Loucy (cell line): ENCODE data around the gene PIGR.

Source experiments
- CTCF ChIP-seq: fragments of 200-600 bp; sonication (generic); conservative IDR thresholded peaks from 2 replicates; pipeline ENCODE4 v1.5.1; 2014; ENCODE audit warnings: mild to moderate bottlenecking, antibody characterized with exemption, low read length
- EZH2phosphoT487 ChIP-seq: fragments of 200-600 bp; IDR thresholded peaks from 2 replicates; pipeline ENCODE4 v1.6.1; 2018; ENCODE audit warnings: antibody characterized with exemption, mild to moderate bottlenecking, moderate library complexity, borderline replicate concordance

- no peak for TF ChIP-seq CTCF
- no peak for TF ChIP-seq EZH2phosphoT487
These were observed 23.0 kb downstream of the PIGR start for GRCh38 chr1:206923009-206923960.
